ENCODE results near the gene UGT1A1.

Gene UGT1A1

GRCh38 chr2:233813236-233814055, 53.4 kb downstream of the UGT1A1 start:
- H3K4me2 ChIP-seq: no peak overlapping the region
- no peaks in the 10 kb centered on the region for H3K4me1 ChIP-seq (ENCODE audit: low read depth, poor library complexity, severe bottlenecking)
- no peak overlapping the region for H3K27ac ChIP-seq
- H3K9ac ChIP-seq: no peak overlapping the region
- no peaks in the 10 kb centered on the region for H3K27me3 ChIP-seq (ENCODE audit: insufficient read depth, low read depth)
- H2AFZ ChIP-seq (ENCODE audit: low read depth): no peak overlapping the region
- no peak for TF ChIP-seq CTCF (conservative IDR thresholded peaks at IDR 0.05; ENCODE audit: low read depth, low read length)
- H3K4me3 ChIP-seq (IDR thresholded peaks at IDR 0.05; ENCODE audit: insufficient read depth, low read depth, low read length): no peak overlapping the region
- no peaks in the 10 kb centered on the region for H4K20me1 ChIP-seq (ENCODE audit: insufficient read depth)
- no peaks in the 10 kb centered on the region for H3K36me3 ChIP-seq (ENCODE audit: insufficient read depth)
- H3K79me2 ChIP-seq (ENCODE audit: insufficient read depth, low read depth): no peaks in the 10 kb centered on the region

GRCh38 chr2:233814056-233814835, 54.2 kb downstream of the UGT1A1 start:
- Histone ChIP-seq H3K79me2 (ENCODE audit: insufficient read depth, low read depth) (no peaks in the 10 kb centered on the region), H3K27me3 (ENCODE audit: insufficient read depth, low read depth) (no peaks in the 10 kb centered on the region), H3K4me2 (no peak overlapping the region), H3K4me3 (IDR thresholded peaks at IDR 0.05; ENCODE audit: insufficient read depth, low read depth, low read length) (no peak overlapping the region), H3K27ac (no peak overlapping the region), H3K9ac (no peak overlapping the region), H3K36me3 (ENCODE audit: insufficient read depth) (no peaks in the 10 kb centered on the region), H2AFZ (ENCODE audit: low read depth) (no peak overlapping the region), H4K20me1 (ENCODE audit: insufficient read depth) (no peaks in the 10 kb centered on the region), H3K4me1 (ENCODE audit: low read depth, poor library complexity, severe bottlenecking) (no peaks in the 10 kb centered on the region)
- no peak for TF ChIP-seq CTCF (conservative IDR thresholded peaks at IDR 0.05; ENCODE audit: low read depth, low read length)

GRCh38 chr2:233815861-233816260, 55.8 kb downstream of the UGT1A1 start:
- Histone ChIP-seq H3K27ac (no peak overlapping the region), H3K36me3 (ENCODE audit: insufficient read depth) (no peaks in the 10 kb centered on the region), H4K20me1 (ENCODE audit: insufficient read depth) (no peaks in the 10 kb centered on the region), H3K4me3 (IDR thresholded peaks at IDR 0.05; ENCODE audit: insufficient read depth, low read depth, low read length) (no peak overlapping the region), H2AFZ (ENCODE audit: low read depth) (no peak overlapping the region), H3K4me1 (ENCODE audit: low read depth, poor library complexity, severe bottlenecking) (no peaks in the 10 kb centered on the region), H3K9ac (no peak overlapping the region), H3K79me2 (ENCODE audit: insufficient read depth, low read depth) (no peaks in the 10 kb centered on the region), H3K4me2 (no peak overlapping the region), H3K27me3 (ENCODE audit: insufficient read depth, low read depth) (no peaks in the 10 kb centered on the region)
- no peak for TF ChIP-seq CTCF (conservative IDR thresholded peaks at IDR 0.05; ENCODE audit: low read depth, low read length)

GRCh38 chr2:233816334-233816733, 56.3 kb downstream of the UGT1A1 start:
- H2AFZ ChIP-seq (ENCODE audit: low read depth): no peak overlapping the region
- no peaks in the 10 kb centered on the region for H4K20me1 ChIP-seq (ENCODE audit: insufficient read depth)
- H3K4me3 ChIP-seq (IDR thresholded peaks at IDR 0.05; ENCODE audit: insufficient read depth, low read depth, low read length): no peak overlapping the region
- TF ChIP-seq CTCF (conservative IDR thresholded peaks at IDR 0.05; ENCODE audit: low read depth, low read length): no peak
- no peaks in the 10 kb centered on the region for H3K4me1 ChIP-seq (ENCODE audit: low read depth, poor library complexity, severe bottlenecking)
- no peak overlapping the region for H3K9ac ChIP-seq
- no peak overlapping the region for H3K4me2 ChIP-seq
- H3K79me2 ChIP-seq (ENCODE audit: insufficient read depth, low read depth): no peaks in the 10 kb centered on the region
- no peaks in the 10 kb centered on the region for H3K27me3 ChIP-seq (ENCODE audit: insufficient read depth, low read depth)
- H3K27ac ChIP-seq: no peak overlapping the region
- no peaks in the 10 kb centered on the region for H3K36me3 ChIP-seq (ENCODE audit: insufficient read depth)
